HepG2 (cell line): ENCODE measurements around the gene GRAMD4. TPM values are rescaled to one million over a fixed set of nuclear protein-coding genes. Genes with fewer than 3 reads are reported as not detected.
A peak's percentile ranks its signal among the peaks of the same experiment; 100 is the strongest.

ENCODE experiments used
- ASH2L ChIP-seq: fragments of 300-600, 200-600 bp; sonication (generic); IDR thresholded peaks from 2 replicates; pipeline ENCODE4 v1.7.0; 2017; ENCODE audit warnings: low read depth, mild to moderate bottlenecking, moderate library complexity, mixed read lengths, low read length; ENCODE audit not compliant: insufficient read length
- FOSL1 ChIP-seq: sonication (generic); formaldehyde crosslinking; IDR thresholded peaks from 2 replicates; pipeline ENCODE4 v1.9.0; 2021; ENCODE audit warnings: missing genetic modification reagents, borderline replicate concordance
- FOSL2 ChIP-seq: sonication (generic); formaldehyde crosslinking; IDR thresholded peaks from 2 replicates; pipeline ENCODE4 v1.4.0; 2020; ENCODE audit warnings: missing genetic modification reagents
- ISL2 ChIP-seq: sonication (generic); formaldehyde crosslinking; IDR thresholded peaks from 2 replicates; pipeline ENCODE4 v1.5.0; 2020; ENCODE audit warnings: missing genetic modification reagents
- PTBP1 ChIP-seq: fragments of 200-400 bp; formaldehyde crosslinking; IDR thresholded peaks from 2 replicates; pipeline ENCODE4 v1.6.1; 2018; ENCODE audit warnings: low read length, low read depth; ENCODE audit not compliant: poor library complexity, severe bottlenecking
- SRSF1 ChIP-seq: fragments of 200-400 bp; formaldehyde crosslinking; optimal IDR thresholded peaks from 2 replicates; pipeline ENCODE3; 2017; ENCODE audit warnings: mild to moderate bottlenecking, low read depth, low read length, moderate library complexity
- ZFP41 ChIP-seq: sonication (generic); formaldehyde crosslinking; IDR thresholded peaks from 2 replicates; pipeline ENCODE4 v1.4.0; 2020; ENCODE audit warnings: mild to moderate bottlenecking, missing genetic modification reagents, borderline replicate concordance
- ZNF274 ChIP-seq: sonication (generic); formaldehyde crosslinking; IDR thresholded peaks from 2 replicates; pipeline ENCODE4 v1.5.1; 2020; ENCODE audit warnings: mild to moderate bottlenecking, missing genetic modification reagents
- ZNF546 ChIP-seq: sonication (generic); formaldehyde crosslinking; conservative IDR thresholded peaks from 2 replicates; pipeline ENCODE4 v1.8.1; 2023; ENCODE audit warnings: mild to moderate bottlenecking, missing genetic modification reagents
- ZNF792 ChIP-seq: IDR thresholded peaks from 2 replicates; pipeline ENCODE4 v1.6.1; 2016
- polyA plus RNA-seq, 8 experiments: library from polyadenylated mRNA; depleted of rRNA in 3 of 8; stranded (reverse) in 7 of 8; unstranded in 1 of 8; fragments of >200 nt; fragmentation: Illumina TruSeq in 4 of 8; extraction: Trizol in 4 of 8; gene quantifications; 2 replicates each; pipeline versions ENCODE4 v1.2.1 to v1.2.3, GENCODE V29; 2011 to 2016; ENCODE audit warnings: low read depth in 4 of 8, missing spikeins in 1 of 8, mixed read lengths in 1 of 8; ENCODE audit not compliant: insufficient read depth in 1 of 8
- total RNA-seq, 5 experiments: library from RNA; depleted of rRNA; stranded (reverse); fragments of >200 nt; fragmentation: Illumina TruSeq; extraction: Trizol; gene quantifications; 2 replicates each; pipeline ENCODE4 v1.2.3, GENCODE V29; 2016; ENCODE audit warnings: low read depth in 1 of 5
- TF ChIP-seq, protein P1 (sequence below): sonication (generic); formaldehyde crosslinking; IDR thresholded peaks from 2 replicates; pipeline ENCODE4 v1.4.0; 2020; ENCODE audit warnings: mild to moderate bottlenecking, missing genetic modification reagents
- TF ChIP-seq, protein P2 (sequence below): sonication (generic); formaldehyde crosslinking; IDR thresholded peaks from 2 replicates; pipeline ENCODE4 v1.8.0; 2022; ENCODE audit warnings: mild to moderate bottlenecking, missing genetic modification reagents; ENCODE audit not compliant: insufficient replicate concordance
- TF ChIP-seq, protein P3 (sequence below): sonication (generic); formaldehyde crosslinking; IDR thresholded peaks from 2 replicates; pipeline ENCODE4 v1.5.0; 2020; ENCODE audit warnings: missing genetic modification reagents
- TF ChIP-seq, protein P4 (sequence below): sonication (generic); formaldehyde crosslinking; IDR thresholded peaks from 2 replicates; pipeline ENCODE4 v1.4.0; 2020; ENCODE audit warnings: missing genetic modification reagents

Gene GRAMD4
- total and polyA plus RNA-seq, 2 of the 13 experiments (the other 11 are each of a cell fraction or from before 2014, with no cell fraction given): 15.2 to 15.7 TPM

- TF ChIP-seq, protein P1, sequence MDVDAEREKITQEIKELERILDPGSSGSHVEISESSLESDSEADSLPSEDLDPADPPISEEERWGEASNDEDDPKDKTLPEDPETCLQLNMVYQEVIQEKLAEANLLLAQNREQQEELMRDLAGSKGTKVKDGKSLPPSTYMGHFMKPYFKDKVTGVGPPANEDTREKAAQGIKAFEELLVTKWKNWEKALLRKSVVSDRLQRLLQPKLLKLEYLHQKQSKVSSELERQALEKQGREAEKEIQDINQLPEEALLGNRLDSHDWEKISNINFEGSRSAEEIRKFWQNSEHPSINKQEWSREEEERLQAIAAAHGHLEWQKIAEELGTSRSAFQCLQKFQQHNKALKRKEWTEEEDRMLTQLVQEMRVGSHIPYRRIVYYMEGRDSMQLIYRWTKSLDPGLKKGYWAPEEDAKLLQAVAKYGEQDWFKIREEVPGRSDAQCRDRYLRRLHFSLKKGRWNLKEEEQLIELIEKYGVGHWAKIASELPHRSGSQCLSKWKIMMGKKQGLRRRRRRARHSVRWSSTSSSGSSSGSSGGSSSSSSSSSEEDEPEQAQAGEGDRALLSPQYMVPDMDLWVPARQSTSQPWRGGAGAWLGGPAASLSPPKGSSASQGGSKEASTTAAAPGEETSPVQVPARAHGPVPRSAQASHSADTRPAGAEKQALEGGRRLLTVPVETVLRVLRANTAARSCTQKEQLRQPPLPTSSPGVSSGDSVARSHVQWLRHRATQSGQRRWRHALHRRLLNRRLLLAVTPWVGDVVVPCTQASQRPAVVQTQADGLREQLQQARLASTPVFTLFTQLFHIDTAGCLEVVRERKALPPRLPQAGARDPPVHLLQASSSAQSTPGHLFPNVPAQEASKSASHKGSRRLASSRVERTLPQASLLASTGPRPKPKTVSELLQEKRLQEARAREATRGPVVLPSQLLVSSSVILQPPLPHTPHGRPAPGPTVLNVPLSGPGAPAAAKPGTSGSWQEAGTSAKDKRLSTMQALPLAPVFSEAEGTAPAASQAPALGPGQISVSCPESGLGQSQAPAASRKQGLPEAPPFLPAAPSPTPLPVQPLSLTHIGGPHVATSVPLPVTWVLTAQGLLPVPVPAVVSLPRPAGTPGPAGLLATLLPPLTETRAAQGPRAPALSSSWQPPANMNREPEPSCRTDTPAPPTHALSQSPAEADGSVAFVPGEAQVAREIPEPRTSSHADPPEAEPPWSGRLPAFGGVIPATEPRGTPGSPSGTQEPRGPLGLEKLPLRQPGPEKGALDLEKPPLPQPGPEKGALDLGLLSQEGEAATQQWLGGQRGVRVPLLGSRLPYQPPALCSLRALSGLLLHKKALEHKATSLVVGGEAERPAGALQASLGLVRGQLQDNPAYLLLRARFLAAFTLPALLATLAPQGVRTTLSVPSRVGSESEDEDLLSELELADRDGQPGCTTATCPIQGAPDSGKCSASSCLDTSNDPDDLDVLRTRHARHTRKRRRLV (CRISPR knock-in tag): no peak
- no peak for TF ChIP-seq ZFP41 (CRISPR knock-in tag)
- TF ChIP-seq FOSL2 (CRISPR knock-in tag): peak; percentile 79
- 0 out of 2 replicates have a peak, but pooled peaks have one; percentile 45 for TF ChIP-seq ZNF792 (CRISPR knock-in tag)
- TF ChIP-seq, protein P2, sequence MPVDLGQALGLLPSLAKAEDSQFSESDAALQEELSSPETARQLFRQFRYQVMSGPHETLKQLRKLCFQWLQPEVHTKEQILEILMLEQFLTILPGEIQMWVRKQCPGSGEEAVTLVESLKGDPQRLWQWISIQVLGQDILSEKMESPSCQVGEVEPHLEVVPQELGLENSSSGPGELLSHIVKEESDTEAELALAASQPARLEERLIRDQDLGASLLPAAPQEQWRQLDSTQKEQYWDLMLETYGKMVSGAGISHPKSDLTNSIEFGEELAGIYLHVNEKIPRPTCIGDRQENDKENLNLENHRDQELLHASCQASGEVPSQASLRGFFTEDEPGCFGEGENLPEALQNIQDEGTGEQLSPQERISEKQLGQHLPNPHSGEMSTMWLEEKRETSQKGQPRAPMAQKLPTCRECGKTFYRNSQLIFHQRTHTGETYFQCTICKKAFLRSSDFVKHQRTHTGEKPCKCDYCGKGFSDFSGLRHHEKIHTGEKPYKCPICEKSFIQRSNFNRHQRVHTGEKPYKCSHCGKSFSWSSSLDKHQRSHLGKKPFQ (CRISPR knock-in tag): no peak
- no peak; the same call in 1 of the 2 replicates for TF ChIP-seq ZNF546 (CRISPR knock-in tag)
- no peak for TF ChIP-seq FOSL1 (CRISPR knock-in tag)
- TF ChIP-seq PTBP1: no peak
- TF ChIP-seq, protein P3, sequence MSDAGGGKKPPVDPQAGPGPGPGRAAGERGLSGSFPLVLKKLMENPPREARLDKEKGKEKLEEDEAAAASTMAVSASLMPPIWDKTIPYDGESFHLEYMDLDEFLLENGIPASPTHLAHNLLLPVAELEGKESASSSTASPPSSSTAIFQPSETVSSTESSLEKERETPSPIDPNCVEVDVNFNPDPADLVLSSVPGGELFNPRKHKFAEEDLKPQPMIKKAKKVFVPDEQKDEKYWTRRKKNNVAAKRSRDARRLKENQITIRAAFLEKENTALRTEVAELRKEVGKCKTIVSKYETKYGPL (CRISPR knock-in tag): no peak
- TF ChIP-seq SRSF1: no peak
- TF ChIP-seq ASH2L: peak; percentile 61
- TF ChIP-seq, protein P4, sequence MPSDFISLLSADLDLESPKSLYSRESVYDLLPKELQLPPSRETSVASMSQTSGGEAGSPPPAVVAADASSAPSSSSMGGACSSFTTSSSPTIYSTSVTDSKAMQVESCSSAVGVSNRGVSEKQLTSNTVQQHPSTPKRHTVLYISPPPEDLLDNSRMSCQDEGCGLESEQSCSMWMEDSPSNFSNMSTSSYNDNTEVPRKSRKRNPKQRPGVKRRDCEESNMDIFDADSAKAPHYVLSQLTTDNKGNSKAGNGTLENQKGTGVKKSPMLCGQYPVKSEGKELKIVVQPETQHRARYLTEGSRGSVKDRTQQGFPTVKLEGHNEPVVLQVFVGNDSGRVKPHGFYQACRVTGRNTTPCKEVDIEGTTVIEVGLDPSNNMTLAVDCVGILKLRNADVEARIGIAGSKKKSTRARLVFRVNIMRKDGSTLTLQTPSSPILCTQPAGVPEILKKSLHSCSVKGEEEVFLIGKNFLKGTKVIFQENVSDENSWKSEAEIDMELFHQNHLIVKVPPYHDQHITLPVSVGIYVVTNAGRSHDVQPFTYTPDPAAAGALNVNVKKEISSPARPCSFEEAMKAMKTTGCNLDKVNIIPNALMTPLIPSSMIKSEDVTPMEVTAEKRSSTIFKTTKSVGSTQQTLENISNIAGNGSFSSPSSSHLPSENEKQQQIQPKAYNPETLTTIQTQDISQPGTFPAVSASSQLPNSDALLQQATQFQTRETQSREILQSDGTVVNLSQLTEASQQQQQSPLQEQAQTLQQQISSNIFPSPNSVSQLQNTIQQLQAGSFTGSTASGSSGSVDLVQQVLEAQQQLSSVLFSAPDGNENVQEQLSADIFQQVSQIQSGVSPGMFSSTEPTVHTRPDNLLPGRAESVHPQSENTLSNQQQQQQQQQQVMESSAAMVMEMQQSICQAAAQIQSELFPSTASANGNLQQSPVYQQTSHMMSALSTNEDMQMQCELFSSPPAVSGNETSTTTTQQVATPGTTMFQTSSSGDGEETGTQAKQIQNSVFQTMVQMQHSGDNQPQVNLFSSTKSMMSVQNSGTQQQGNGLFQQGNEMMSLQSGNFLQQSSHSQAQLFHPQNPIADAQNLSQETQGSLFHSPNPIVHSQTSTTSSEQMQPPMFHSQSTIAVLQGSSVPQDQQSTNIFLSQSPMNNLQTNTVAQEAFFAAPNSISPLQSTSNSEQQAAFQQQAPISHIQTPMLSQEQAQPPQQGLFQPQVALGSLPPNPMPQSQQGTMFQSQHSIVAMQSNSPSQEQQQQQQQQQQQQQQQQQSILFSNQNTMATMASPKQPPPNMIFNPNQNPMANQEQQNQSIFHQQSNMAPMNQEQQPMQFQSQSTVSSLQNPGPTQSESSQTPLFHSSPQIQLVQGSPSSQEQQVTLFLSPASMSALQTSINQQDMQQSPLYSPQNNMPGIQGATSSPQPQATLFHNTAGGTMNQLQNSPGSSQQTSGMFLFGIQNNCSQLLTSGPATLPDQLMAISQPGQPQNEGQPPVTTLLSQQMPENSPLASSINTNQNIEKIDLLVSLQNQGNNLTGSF (CRISPR knock-in tag): 0 out of 2 replicates have a peak, but pooled peaks have one; percentile 34
- no peak for TF ChIP-seq ISL2 (CRISPR knock-in tag)
- TF ChIP-seq ZNF274: no peak
Observed at GRCh38 chr22:46638601-46639431, 18.6 kb downstream of the GRAMD4 start (continued).
